AG10803 (cell line): Measurements from ENCODE around the gene ERP27.

ENCODE experiments used
- DNase-seq: peaks from one replicate; pipeline ENCODE4 v3.0.0; 2010; ENCODE audit warnings: low read depth
- H3K4me3 ChIP-seq: 2 replicates; pipeline ENCODE4 v1.5.1; 2011; ENCODE audit warnings: mild to moderate bottlenecking, low read length, control low read depth
- CTCF ChIP-seq: conservative IDR thresholded peaks from 2 replicates; pipeline ENCODE4 v1.5.1; 2011; ENCODE audit warnings: mild to moderate bottlenecking, low read length, control low read depth, inconsistent platforms

Gene ERP27

GRCh38 chr12:14960548-14961465, 22.5 kb upstream of the ERP27 start:
- no peak overlapping the region for H3K4me3 ChIP-seq
- no peak for TF ChIP-seq CTCF
- no peak for DNase-seq

GRCh38 chr12:14959916-14960496, 21.7 kb upstream of the ERP27 start:
- no peak for DNase-seq
- H3K4me3 ChIP-seq, result no peak overlapping the region
- no peak for TF ChIP-seq CTCF

GRCh38 chr12:14959463-14959862, 21.1 kb upstream of the ERP27 start:
- DNase-seq, result no peak
- TF ChIP-seq CTCF, result no peak
- no peak overlapping the region for H3K4me3 ChIP-seq

GRCh38 chr12:14959126-14959440, 20.7 kb upstream of the ERP27 start:
- no peak overlapping the region for H3K4me3 ChIP-seq
- no peak for DNase-seq
- TF ChIP-seq CTCF, result no peak

- DNase-seq, result no peak
- TF ChIP-seq CTCF, result no peak
- H3K4me3 ChIP-seq, result no peak overlapping the region
Observed at GRCh38 chr12:14958361-14959125, 20.2 kb upstream of the ERP27 start.

GRCh38 chr12:14957551-14958168, 19.3 kb upstream of the ERP27 start:
- TF ChIP-seq CTCF, result no peak
- no peak for DNase-seq
- H3K4me3 ChIP-seq, result no peak overlapping the region
